ENCODE measurements around the gene PRELP. TPM values are rescaled to one million over a fixed set of nuclear protein-coding genes. Genes with fewer than 3 reads are reported as not detected.

PRELP gene
- total and polyA plus RNA-seq, 10 of the 15 experiments (the other 5 are each of a cell fraction or from before 2014, with no cell fraction given) = 0.03 to 0.05 TPM; not detected in 8

DNA sequence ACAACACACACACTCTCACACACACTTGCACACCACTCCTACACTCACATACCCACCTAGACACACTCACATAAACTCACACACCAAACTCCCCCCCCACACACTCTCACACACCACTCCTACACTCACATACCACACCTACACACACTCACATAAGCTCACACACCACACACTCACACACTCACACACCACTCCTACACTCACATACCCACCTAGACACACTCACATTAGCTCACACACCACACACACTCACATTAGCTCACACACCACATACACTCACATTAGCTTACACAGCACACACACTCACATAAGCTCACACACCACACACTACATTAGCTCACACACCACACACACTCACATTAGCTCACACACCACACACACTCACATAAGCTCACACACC lies 51.4 kb downstream of the PRELP start:
- RAD21 ChIA-PET (ENCODE audit: unreplicated experiment) = interaction anchor here (0.5 kb wide), 1 partner anchor 378 kb away, joined by 3 read pairs; no protein-coding TSS in a partner anchor
- no peaks in the 10 kb centered on the region for H3K36me3 ChIP-seq (ENCODE audit: control insufficient read depth in 2 of 2, insufficient read depth in 2 of 2, low read length in 1 of 2)
- ATAC-seq = no peak
- CTCF ChIA-PET = no interaction called here
- no peak overlapping the region for H3K4me3 ChIP-seq
- no peak overlapping the region for H3K27ac ChIP-seq (ENCODE audit: control insufficient read depth, insufficient read depth)
- POLR2A ChIA-PET = no interaction called here
- no peaks in the 10 kb centered on the region for H3K79me2 ChIP-seq (ENCODE audit: control insufficient read depth, insufficient read depth, low read length)
- no peak for DNase-seq (ENCODE audit: low read depth, low spot score)
- no peaks in the 10 kb centered on the region for H3K4me1 ChIP-seq (ENCODE audit: control insufficient read depth, insufficient read depth, low read length)
- H2AFZ ChIP-seq (ENCODE audit: control insufficient read depth, low read depth, low read length) = no peak overlapping the region
- no peak overlapping the region for H3K4me2 ChIP-seq (ENCODE audit: control insufficient read depth, insufficient read depth)
- no peak for TF ChIP-seq ZNF24 (IDR thresholded peaks at IDR 0.05)
- no peak for TF ChIP-seq SMAD1 (IDR thresholded peaks at IDR 0.05; ENCODE audit: low read depth, partially characterized antibody)
- TF ChIP-seq NFIC (IDR thresholded peaks at IDR 0.05; ENCODE audit: low read depth, low read length) = no peak
- TF ChIP-seq TCF3 (IDR thresholded peaks at IDR 0.05; ENCODE audit: borderline replicate concordance, insufficient read depth, low read depth, low read length) = no peak
- TF ChIP-seq, protein P1, sequence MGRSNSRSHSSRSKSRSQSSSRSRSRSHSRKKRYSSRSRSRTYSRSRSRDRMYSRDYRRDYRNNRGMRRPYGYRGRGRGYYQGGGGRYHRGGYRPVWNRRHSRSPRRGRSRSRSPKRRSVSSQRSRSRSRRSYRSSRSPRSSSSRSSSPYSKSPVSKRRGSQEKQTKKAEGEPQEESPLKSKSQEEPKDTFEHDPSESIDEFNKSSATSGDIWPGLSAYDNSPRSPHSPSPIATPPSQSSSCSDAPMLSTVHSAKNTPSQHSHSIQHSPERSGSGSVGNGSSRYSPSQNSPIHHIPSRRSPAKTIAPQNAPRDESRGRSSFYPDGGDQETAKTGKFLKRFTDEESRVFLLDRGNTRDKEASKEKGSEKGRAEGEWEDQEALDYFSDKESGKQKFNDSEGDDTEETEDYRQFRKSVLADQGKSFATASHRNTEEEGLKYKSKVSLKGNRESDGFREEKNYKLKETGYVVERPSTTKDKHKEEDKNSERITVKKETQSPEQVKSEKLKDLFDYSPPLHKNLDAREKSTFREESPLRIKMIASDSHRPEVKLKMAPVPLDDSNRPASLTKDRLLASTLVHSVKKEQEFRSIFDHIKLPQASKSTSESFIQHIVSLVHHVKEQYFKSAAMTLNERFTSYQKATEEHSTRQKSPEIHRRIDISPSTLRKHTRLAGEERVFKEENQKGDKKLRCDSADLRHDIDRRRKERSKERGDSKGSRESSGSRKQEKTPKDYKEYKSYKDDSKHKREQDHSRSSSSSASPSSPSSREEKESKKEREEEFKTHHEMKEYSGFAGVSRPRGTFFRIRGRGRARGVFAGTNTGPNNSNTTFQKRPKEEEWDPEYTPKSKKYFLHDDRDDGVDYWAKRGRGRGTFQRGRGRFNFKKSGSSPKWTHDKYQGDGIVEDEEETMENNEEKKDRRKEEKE (IDR thresholded peaks at IDR 0.05) = no peak
- TF ChIP-seq ZNF207 (IDR thresholded peaks at IDR 0.05; ENCODE audit: borderline replicate concordance) = no peak
- TF ChIP-seq RCOR1 (conservative IDR thresholded peaks at IDR 0.05; ENCODE audit: low read depth, low read length) = no peak
- TF ChIP-seq, protein P2, sequence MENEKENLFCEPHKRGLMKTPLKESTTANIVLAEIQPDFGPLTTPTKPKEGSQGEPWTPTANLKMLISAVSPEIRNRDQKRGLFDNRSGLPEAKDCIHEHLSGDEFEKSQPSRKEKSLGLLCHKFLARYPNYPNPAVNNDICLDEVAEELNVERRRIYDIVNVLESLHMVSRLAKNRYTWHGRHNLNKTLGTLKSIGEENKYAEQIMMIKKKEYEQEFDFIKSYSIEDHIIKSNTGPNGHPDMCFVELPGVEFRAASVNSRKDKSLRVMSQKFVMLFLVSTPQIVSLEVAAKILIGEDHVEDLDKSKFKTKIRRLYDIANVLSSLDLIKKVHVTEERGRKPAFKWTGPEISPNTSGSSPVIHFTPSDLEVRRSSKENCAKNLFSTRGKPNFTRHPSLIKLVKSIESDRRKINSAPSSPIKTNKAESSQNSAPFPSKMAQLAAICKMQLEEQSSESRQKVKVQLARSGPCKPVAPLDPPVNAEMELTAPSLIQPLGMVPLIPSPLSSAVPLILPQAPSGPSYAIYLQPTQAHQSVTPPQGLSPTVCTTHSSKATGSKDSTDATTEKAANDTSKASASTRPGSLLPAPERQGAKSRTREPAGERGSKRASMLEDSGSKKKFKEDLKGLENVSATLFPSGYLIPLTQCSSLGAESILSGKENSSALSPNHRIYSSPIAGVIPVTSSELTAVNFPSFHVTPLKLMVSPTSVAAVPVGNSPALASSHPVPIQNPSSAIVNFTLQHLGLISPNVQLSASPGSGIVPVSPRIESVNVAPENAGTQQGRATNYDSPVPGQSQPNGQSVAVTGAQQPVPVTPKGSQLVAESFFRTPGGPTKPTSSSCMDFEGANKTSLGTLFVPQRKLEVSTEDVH (IDR thresholded peaks at IDR 0.05; ENCODE audit: low read depth, partially characterized antibody) = no peak
- TF ChIP-seq CREM (IDR thresholded peaks at IDR 0.05; ENCODE audit: low read depth) = no peak
- no peak for TF ChIP-seq KAT2A (conservative IDR thresholded peaks at IDR 0.05; ENCODE audit: control insufficient read depth, low read depth, low read length)
- no peak for TF ChIP-seq FOS (IDR thresholded peaks at IDR 0.05; ENCODE audit: borderline replicate concordance, extremely low read depth, insufficient read length)
- TF ChIP-seq RBBP5 (conservative IDR thresholded peaks at IDR 0.05) = no peak
- H3K9ac ChIP-seq (ENCODE audit: control insufficient read depth, insufficient read depth, low read length) = no peak overlapping the region
- BruUV-seq (replicated peaks) = no TSS peak
- intact Hi-C loops (cut with micrococcal nuclease; ENCODE audit: unreplicated experiment) = no loop called here
- SMC1A ChIA-PET (ENCODE audit: uncharacterized antibody, unreplicated experiment) = no interaction called here
- in situ Hi-C loops (cut with MboI) = no loop called here
- no peak for FAIRE-seq
- no peaks in the 10 kb centered on the region for H4K20me1 ChIP-seq (ENCODE audit: control insufficient read depth, insufficient read depth)
- no peaks in the 10 kb centered on the region for H3K9me3 ChIP-seq (replicated peaks; ENCODE audit: control insufficient read depth, insufficient read depth, low read length)
- peaks cover 0 to 3% of the 10 kb centered on the region in 2 experiments; a peak in 3 of 4 replicates for H3K27me3 ChIP-seq (replicated peaks in 1 of 2; ENCODE audit: control insufficient read depth in 2 of 2, insufficient read depth in 2 of 2, low read length in 1 of 2)

All from GM12878 (cell line).